SHP77 (cell line): ENCODE measurements around the gene CACNA2D3.

Experiments
- DNase-seq, 2 experiments: peaks; one replicate each; lab custom pipeline; 2025; lab: John Stamatoyannopoulos, UW

CACNA2D3 gene

DNA sequence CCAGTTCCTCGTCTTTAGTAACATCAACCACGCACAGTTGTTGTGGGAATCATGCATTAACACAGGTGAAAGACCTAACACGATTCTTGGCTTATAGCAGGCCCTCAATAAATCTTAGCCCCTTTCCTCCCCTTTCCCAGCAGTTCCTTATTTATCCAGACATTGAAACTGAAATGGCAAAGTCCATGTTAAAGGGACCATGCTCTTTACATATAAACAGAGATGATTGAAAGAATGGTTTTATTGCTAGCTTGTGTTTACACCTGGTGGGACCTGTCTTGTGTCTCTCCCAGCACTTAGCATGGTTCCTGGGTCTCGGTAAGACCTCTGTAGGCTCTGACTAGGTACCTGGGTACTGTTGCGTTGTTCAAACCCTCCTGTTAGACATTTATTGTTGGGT lies 553.7 kb downstream of the CACNA2D3 start:
- DNase-seq, result no peak

DNA sequence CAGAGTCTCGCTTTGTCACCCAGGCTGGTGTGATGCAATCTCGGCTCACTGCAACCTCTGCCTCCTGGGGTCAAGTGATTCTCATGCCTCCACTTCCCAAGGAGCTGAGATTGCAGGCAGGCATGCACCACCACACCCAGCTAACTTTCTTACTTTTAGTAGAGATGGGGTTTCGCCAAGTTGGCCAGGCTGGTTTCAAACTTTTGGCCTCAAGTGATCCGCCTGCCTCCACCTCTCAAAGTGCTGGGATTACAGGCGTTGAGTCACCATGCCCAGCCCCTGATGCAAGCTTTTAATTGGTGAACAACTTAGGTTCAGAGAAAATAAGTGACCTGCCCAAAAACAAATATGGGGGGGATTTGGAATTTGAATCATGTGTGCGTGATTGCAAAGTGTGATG lies 559.4 kb downstream of the CACNA2D3 start:
- DNase-seq, result no peak

DNA sequence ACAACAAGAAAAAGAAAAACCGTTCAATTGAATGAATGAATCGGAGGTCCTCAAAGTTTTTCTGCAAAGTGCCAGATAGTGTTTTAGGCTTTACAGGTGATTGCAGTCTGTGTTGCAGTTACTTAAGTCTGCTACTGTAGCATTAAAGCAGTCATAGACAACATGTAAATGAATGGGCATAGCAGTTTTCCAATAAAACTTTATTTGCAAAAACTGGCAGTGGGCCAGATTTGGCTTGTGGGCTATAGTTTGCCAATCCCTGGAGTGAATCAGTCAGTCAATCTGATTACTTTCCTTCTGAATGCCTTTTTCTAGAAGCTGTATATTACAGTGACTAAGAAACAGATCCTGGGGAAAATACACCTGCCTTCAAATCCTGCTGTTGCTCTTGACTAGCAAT lies 562.9 kb downstream of the CACNA2D3 start:
- DNase-seq, result no peak

DNA sequence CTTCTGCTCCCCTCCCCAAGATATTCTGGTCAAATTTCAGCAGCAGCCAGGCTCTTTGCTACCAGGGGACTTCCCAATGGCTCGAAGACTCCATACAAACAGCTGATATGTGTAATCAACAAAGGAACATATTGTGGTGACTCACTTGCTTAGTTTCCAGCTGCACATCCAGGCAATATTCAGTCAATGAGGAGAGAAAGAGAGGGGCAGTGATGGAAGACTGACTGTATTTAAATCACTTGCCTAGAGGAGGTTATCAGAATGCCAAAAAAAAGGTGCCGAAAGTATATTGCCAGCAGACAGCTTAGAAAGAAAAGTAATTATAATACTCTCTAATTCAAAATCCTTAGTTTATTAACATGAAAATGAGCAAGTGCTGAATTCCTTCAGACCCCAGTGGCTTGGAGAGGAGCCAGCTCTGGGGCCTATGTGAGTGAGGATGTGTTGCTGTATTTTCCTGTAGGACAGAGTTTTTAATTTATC lies 569.0 kb downstream of the CACNA2D3 start:
- DNase-seq, result no peak

DNA sequence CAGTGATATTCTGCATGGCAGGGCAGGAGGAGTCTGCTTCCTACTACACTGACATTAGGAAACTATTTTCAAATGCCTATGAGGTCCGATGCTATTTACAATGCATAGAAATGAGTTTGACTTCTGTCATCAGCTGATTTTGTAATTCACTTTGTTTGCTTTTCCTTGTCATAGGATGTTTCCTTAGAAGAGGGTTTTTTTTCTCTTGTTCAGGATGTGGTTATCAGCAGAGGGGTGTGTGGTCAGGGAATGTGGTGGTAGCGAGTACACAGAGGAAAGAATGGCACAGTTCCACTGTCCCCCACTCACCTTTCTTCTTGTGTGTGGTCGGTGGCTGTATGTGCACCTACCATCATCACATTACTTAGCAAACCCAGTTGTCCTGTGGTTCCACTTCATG lies 574.0 kb downstream of the CACNA2D3 start:
- no peak for DNase-seq

DNA sequence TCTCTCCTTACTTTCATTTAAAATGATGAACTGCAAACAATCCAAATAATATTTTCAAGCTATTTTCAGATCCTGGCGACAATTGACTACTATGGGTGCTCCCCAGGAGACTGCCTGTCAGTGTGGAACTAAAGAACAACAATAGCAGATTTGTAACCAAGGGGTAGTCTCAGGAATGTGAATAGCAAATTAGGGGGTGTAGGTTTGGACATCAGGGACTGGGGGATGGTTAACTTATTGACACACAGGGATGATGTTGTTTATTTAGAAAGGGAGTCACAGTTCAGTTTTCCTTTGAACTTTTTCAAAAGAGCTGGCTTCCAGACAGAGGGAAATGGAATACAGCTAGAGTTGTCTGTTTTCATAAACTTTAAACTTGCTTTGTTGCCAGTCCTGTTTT lies 575.7 kb downstream of the CACNA2D3 start:
- no peak for DNase-seq

DNA sequence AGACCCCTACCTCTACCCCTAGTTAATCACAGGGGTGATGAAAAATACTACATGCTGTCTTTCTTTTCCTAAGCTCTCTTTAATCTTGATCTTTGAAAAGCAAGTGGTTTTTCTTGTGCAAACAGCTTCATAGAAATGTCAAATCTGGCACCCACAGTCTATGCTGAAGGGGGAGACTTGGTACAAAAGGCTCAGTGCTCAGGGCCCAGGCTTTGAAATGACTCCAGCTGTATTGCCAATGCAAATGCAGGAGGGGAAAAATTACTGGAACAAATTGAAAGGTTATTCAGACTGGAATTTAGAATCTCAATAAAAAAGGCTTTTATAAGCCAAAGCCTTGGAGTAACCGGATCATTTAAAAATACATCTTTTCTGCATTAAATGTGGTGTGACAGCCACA lies 581.6 kb downstream of the CACNA2D3 start:
- no peak for DNase-seq

DNA sequence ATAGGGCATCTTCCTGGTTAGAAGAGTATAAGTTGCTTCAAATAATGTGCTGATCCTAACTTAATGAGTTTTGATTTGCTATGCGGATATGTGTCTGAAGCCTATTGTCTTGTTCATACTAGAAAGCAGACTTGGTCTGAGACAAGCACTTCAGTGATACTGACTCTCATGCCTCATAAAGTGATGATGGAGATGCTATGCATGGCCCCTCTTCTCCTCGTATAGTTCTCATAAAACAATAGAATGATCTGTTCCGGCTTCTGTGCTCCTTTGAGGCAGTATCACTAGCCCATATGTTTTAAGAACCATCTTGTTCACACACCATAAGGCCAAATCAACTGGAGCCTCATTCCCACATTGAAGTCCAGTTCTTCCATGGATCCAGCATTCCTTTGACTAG lies 583.4 kb downstream of the CACNA2D3 start:
- DNase-seq, result no peak

DNA sequence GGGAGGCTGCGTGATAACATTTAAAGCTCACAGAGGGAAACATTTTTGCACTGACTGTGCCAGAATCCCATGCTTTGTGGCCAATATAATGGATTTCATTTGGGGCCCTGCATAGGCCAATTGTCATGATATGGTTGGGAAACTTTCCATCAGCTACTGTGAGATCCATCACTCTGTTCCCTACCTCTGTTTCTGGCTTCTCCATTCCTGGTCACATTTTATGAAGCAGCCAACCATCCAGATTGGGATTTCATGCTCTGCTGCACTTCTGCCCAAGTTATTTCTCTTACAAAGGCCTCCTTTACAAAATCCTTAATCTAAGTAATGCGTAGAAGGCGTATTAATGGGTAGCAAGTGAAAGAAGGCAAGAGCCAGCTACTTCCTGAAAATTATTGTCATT lies 584.4 kb downstream of the CACNA2D3 start:
- DNase-seq, result no peak

DNA sequence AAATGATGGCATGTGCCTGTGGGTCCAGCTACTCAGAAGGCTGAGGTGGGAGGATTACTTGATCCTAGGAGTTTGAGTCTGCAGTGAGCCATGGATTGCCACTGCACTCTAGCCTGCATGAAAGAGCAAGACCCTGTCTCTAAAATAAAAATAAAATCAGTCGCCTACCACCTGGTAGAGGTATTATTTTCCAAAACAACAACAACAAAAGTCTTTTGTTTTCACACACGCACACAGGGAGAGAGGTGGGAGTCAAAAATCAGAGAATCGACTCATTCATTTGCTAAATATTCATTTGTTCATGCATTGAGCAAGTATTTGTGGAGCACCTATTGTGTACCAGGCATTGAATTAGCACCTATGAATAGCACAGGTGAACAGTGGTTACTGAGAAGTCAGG lies 587.4 kb downstream of the CACNA2D3 start:
- DNase-seq, result no peak

DNA sequence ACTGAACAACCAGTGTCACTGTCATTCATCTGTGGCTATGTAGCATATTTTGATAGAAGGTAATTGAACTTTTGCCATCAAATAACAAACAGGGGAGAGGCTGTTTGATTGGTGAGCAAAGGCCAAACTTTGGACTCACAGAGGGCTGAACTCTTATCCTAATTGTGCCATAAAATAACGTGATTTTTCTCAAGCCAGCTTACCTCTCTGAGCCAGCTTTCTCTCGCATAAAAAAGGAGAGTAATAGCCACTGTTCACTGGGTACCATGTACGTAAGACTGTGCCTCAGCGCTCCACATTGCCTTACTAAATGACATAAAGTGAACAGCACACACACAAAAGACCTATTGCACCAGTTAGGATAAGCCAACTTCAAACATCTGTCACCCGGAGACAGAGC lies 588.6 kb downstream of the CACNA2D3 start:
- DNase-seq, result no peak

DNA sequence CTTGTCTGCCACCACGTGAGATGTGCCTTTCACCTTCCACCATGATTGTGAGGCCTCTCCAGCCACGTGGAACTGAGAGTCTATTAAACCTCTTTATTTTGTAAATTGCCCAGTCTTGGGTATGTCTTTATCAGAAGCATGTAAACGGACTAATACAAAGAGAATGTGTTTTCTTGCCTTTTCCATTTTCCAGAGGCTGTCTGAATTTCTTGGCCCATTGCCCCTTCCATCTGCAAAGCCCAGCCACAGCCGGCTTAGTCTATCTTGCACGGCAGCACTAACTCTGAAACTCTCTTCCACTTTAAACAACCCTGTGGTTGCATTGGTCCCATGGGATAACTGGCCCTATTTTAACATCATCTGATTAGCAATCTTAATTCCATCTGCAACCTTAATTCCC lies 590.2 kb downstream of the CACNA2D3 start:
- DNase-seq, result no peak

DNA sequence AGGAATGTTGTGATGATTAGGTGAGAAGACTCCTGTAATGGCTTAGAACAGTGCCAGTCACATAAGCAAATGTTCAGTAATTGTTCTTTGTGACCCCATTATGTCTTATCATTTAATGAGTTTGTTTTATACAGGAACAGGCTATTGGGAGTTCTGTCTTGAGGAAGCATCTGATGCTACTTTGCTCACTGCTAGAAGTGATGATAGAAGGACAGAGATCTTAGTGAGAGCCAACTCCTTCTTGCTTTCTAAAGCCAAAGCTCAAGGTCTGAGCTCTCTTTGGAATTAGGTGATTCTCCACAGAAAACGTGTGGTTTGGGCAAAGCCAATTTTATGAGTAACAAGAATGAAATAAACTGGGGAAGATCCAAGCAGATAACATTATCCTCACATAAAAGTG lies 590.7 kb downstream of the CACNA2D3 start:
- no peak for DNase-seq

DNA sequence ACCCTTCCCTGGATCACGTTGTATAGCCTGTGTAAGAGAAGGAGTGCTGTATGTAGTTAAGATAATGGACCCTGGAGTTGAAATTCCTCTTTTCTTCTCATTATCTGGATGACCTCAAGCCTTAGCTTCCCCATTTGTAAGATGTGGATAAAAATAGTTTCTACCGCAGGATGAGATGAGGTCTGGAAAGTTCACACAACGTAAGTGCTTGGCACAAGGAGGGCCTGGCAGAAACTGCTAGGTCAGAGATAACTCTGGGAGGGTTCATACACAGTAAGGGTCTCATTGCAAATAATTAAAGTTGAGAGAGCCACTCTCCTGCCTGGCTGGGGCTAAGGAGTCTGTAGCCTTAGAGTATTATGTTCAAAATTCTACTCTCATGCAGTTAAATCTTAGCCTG lies 591.1 kb downstream of the CACNA2D3 start:
- no peak for DNase-seq

DNA sequence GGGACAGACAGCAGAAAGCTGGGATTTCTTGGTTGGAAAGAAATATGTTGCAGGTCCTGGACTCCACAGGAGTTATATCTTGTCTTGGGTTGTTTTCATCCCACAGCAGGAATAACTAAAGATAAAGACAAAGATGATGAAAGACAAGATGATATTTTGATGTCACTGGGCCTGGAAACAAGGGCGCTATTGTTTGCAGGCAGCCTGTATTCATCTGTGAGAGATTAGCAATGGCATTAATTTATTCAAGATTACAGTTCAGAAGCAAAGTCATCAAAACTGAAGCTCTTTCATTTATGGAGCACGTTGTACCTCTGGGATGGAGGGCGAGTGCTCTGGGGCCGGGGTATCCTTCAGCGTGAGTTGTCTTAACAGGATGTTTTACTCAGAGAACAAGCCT lies 591.7 kb downstream of the CACNA2D3 start:
- DNase-seq, result no peak

DNA sequence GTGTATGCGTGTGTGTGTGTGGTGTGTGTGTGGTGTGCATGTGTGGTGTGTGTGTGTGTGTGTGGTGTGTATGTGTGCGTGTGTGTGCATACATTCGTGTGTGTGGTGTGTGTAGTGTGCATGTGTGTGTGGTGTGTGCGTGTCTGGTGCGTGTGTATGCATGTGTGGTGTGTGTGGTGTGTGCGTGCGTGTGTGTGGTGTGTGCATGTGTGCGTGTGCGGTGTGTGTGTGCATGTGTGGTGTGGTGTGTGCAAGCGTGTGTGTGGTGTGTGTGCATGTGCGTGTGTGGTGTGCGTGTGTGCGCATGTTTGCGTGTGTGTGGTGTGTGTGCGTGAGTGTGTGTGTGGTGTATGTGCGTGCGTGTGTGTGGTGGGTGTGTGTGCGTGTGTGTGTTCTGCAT lies 595.2 kb downstream of the CACNA2D3 start:
- DNase-seq, result no peak

DNA sequence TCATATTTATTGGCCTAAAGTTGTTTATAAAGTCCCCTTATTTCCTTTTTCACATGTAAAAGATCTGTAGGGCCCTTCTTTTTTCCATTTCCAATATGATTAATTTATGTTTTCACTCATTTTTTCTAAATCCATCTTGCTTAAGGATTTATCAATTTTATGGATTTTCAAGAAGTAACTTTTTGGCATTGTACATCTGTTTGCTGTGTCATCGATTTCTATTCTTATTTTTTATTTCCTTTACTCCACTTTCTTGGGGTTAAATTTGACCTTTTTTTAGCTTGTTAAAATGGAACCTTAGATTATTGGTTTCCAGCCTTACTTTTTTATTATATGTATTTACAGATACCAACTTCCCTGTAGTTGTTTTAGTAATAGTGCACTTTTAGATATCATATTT lies 597.6 kb downstream of the CACNA2D3 start:
- DNase-seq, result no peak

DNA sequence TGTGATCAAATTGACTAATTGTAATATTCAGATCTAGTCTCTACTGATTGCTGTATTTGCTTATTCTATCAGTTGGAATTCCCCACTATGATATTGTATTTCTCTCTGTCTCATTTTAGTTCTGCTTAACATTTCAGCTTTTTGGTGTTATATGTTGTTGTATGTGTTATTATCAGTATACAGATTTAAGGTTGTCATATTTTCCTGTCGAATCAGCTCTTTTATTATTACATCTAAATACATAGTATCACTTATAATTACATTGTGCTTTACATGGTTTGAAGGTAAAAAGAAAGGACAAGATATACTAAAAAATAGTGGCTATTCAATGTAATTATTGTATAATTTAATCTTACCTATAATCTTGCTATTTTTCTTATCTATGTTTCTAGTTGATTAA lies 598.3 kb downstream of the CACNA2D3 start:
- no peak for DNase-seq

DNA sequence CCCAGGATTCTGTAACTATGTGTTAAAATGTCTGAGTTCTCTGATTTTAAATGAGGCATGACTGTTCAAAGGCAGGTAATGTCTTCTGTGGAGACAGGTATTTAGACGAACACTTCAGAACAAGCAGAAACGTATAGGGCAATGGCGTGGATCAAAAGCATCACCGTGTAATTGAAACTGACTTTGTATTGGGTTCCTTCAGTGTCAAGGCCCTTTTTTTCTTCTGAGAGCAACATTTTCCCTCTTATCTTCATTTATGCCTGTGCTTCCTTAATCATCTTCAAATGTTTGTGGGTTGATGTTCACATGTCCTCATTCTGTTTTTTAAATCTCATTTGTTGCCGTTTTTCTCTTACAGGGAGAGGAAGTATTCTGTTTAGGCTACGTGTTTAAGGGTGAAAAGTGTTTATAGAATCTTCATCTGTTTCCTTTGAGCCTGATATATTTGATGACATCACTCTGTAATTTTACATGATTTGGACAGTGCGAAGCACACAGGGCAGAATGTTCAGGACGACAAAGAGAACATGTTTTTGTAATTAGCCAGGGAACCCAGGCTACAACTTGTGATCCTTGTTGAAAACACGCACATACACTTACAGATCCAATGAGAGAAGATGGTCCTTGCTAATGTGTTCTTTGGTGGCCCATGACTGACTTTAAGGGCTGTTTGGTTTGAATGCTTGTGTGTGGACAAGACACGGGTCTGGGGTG lies 609.5 kb downstream of the CACNA2D3 start:
- DNase-seq, result no peak

DNA sequence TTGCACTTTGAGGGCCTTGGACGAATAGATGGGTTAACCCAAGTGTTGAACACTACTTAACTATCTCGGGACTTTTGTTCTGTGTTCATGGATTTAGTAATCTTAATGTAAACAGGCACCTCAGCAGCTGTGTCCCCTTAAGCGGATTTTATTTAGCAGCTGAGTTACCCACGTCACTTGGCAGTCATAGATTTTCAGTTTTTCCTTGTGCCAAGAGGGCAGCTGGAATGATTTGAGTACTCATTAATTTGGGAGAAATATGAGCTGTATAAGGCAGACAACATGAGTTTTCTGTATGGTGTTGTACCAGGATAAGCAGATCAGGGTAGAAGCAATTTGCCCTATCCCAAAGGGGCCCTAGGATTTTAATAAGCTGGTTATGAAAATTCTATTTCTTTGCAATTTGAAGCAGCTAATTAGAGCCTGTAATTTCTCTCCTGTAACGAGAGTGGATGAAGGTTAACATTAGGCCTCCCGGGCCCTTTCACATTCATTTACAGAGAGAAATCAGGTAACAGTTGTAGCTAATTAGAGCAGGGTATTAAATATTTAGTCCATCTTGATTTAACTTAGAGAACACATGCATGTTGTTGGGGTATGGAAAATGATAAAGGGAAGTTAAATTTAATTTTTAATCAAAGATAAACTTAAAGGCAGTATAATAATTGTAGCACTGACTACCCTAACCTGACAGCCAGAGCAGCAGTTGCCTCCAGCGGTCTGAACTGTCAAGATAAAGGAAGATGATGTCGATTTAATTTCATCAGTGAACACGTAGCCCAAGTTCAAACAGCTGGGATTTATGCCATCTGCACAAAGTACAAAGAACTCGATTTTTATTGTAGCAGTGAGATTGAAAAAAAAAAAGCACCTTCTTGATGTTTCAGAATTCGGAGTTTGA lies 611.0 kb downstream of the CACNA2D3 start:
- DNase-seq, result peak; percentile 3 to 38

DNA sequence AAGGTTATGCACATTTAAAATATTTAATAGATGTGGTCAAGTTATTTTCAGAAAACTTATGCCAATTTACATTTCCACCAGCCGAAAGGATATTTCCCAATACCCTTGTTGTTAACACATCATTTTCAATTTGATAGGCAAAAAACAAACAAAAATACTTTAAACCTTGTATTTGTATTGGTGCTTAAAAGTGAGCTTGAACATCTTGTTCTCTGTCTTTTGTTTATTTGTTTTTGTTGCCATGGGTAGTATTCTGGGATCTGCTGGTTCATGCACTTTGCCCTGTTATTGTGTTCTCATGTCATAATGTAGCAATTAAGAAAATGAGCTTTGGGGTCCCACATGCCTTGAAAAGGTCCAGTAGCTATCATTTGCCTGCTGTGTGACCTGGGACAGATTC lies 614.1 kb downstream of the CACNA2D3 start:
- no peak for DNase-seq

DNA sequence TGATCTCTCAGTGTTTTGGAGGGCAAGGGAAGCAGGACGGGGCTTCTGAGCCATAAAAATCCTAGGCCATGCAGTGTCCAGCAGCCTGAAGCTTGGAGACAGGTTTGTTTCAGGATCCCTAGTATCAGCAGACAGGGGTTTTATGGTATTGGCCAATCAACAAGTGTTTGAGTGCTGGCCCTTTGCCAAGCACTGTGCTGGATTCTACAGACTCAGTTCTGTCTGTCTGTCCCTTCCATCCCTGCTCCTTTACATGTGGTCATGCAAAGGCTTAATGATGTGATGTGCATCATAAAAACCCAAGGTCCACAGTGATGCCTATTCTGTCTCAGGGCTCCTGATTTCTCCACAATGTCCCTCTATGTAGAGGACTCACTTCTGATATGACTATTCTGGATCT lies 621.4 kb downstream of the CACNA2D3 start:
- DNase-seq, result no peak

DNA sequence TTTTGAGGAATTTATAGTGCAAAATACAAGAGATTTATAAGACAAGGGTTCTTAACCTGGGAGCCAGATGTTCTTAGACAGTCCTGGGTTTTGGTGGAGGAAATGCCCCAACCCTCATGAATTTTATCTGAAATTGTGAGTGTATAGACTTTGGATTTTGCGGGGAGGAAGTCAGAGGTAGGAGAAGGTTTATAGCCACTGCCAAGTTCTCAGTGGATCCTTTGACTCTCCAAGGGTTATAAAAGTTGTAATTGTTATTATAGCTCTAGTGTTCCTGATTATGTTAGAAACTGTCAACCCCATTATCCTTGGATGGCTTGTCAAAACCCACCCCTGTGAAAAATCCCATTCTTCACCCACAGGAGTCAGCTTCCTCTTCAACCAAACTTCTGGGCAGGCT lies 621.9 kb downstream of the CACNA2D3 start:
- no peak for DNase-seq
